Epithelial cell of prostate (primary cell): ENCODE measurements around the gene TTC34.

Experiments used
- DNase-seq: peaks from one replicate; pipeline ENCODE4 v3.0.0-alpha.2; 2011; ENCODE audit warnings: low read depth, low spot score
- H3K27ac ChIP-seq: fragments of 450-650 bp; 2 replicates; pipeline ENCODE4 v1.5.1; 2017; ENCODE audit warnings: mild to moderate bottlenecking

TTC34 gene

DNA sequence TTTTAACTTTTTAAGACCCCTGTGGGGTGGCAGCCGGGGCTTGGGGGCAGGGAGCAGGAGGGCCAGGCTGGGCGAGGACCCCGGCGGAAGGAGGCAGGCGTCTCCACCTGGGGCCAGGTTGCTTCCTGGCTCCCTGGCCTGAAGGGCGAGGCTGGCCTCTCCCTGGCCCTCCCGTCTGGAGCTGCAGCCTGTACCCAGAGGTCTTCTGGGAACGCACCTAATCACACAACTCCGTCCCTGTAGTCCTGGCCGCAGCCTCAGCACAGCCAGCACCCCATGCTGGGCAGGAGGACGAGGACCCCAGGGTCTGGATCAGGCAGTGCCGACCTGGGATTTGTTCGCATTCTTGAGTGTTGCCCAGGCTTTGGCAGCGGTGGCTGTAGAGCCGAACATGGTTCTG lies 14.1 kb upstream of the TTC34 start:
- H3K27ac ChIP-seq, result no peak overlapping the region
- DNase-seq, result no peak

DNA sequence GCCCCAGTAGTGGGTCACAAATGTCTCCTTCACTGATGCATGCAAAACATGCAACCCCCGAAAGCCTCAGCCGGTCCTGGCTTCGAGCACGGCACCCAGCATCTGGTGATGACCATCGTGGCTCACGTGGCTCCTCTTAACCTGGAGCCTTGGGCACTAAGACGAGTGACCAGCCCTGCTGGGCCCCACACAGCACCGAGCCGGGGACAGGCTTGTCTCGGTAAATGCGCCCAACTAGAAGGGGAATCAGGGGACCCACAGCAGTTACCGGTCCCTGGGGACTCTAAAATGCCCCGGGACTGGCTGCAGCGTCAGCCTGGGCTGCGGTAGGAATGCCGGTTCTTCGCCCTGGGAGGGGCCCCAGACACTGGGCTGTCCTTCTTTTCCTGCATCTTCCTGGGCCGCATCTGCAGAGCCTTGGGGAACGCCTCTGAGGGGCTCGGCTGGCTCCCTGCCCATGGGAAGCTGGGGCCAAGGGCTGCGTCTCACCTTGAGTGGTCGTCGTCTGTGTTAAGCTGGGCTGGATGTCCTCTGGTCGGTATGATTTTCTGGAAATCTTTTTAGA lies 13.1 kb upstream of the TTC34 start:
- no peak overlapping the region for H3K27ac ChIP-seq
- no peak for DNase-seq

DNA sequence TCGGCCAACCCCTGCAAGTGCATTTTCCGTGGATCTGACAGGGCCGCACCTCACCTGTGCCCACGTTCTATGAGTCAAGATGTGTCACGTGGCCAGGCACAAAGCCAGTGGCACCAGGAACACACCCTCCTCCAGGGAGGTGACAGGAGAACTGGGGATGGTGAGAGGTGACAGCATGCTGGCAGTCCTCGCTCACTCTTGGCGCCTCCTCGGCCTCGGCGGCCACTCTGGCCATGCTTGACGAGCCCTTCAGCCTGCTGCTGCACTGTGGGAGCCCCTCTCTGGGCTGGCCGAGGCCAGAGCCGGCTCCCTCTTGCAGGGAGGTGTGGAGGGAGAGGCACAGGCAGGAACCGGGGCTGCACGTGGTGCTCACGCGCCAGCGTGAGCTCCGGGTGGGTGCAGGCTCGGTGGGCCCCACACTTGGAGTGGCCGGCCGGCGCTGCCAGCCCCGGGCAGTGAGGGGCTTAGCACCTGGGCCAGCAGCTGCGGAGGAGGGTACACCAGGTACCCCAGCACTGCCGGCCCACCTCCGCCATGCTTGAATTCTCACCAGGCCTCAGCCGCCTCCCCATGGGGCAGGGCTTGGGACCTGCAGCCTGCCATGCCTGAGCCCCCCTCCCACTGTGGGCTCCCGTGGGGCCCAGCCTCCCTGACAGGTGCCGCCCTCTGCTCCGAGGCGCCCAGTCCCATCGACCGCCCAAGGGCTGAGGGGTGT lies 11.6 kb upstream of the TTC34 start:
- no peak overlapping the region for H3K27ac ChIP-seq
- DNase-seq, result no peak

DNA sequence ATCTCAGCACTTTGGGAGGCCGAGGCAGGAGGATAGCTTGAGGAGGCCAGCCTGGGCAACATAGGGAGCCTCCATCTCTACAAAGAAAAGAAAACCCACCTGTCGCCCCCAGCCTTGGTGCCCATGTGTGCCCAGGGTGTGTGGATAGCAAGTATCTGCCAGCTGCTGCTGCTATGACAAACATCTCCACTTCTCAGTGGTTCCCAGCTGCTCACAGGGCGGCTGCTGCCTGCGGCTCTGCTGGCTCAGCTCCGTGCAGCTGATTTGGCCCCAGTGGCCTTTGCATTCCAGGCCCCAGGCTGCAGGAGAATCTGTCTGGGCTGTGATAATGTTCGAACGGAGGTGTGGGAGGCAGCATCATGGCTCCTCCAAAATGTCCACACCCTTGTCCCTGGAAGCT lies 10.6 kb upstream of the TTC34 start:
- H3K27ac ChIP-seq, result no peak overlapping the region
- no peak for DNase-seq

DNA sequence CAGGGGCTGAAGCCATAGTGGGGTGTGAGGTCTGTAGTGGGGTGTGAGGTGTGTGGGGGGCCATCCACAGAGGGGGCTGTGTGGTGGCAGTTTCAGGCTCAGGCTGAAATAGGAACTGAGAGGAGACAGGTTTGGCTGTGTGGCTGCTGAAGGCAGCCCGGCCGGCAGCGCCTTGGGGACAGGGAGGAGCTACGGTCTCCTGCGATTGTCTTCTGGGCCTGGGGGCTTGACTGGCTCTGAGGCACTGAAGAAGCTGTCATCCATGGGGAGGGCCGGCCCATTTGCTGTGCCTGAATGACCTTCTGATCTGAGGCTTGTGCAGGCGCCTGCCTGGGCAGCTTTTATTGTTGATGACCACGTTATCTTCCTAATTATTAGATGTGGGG lies 10.0 kb upstream of the TTC34 start:
- DNase-seq, result no peak
- H3K27ac ChIP-seq, result no peak overlapping the region

DNA sequence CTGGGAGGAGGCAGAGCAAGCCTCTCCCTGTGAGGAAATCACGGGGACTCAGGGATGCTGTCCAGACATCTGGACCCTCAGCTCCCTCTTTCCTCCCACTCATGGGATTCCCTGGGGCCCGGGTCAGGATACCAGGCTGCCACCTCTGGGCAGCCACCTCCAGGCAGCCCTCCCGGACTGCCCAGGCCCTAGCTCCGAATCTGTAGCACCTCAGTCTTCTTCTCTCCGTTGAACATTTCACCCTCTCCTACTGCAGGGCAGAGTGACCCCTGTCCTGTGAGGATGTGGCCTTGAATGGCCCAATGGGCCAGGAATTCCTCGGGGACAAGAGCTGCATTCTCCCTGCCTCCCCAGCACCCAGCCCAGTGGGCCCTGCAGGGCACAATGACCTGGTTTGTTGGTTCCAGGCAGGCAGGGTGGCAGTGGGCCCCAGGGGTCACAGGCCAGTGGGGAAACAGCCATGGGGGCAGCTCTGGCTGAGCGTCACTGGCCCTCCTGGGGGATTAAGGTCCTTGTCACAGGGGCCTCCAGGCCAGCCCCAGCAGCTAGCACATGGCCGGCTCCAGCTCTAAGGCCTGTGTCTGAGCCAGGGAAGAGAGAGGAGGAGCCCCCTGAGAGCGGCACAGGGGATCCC lies 9.5 kb upstream of the TTC34 start:
- H3K27ac ChIP-seq, result no peak overlapping the region
- no peak for DNase-seq

DNA sequence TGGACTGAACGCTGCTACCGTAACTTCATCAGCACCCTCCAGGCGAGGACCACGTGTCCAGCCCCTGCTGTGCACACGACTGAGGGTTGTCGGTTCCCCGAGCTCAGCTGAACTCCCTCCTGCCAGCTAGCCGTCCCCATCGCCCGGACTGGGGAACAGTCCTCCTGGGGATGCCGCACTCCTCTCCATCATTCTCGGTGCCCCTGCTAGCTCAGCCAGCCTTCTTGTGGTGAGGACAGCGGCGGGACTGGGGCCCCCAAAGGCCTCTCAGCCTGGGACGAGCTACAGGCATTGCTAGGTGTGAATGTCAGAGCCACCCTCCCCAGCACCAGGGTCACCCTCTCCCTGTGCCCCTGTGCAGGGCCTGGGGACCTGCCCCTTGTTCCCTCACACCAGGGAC lies 8.8 kb upstream of the TTC34 start:
- H3K27ac ChIP-seq, result no peak overlapping the region
- no peak for DNase-seq

DNA sequence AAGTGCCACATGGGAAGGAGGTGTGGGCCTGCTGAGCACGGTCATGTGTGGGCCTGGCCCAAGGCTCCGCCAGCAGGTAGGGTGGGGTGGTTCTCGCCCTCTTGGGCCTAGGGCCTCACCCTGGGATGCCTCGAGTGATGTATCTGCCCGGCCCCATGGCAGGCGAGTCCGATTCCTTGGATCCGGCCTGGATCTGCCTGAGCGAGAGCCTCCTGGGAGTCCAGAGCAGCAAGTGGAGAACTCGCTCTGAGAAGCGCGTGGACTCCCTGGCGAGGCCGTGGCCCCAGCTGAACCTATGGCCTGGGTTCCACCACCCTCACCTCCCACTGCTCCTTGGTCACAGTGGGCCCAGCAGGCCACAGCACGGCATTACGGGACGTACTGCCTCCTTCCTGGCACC lies 8.2 kb upstream of the TTC34 start:
- no peak for DNase-seq
- H3K27ac ChIP-seq, result no peak overlapping the region

DNA sequence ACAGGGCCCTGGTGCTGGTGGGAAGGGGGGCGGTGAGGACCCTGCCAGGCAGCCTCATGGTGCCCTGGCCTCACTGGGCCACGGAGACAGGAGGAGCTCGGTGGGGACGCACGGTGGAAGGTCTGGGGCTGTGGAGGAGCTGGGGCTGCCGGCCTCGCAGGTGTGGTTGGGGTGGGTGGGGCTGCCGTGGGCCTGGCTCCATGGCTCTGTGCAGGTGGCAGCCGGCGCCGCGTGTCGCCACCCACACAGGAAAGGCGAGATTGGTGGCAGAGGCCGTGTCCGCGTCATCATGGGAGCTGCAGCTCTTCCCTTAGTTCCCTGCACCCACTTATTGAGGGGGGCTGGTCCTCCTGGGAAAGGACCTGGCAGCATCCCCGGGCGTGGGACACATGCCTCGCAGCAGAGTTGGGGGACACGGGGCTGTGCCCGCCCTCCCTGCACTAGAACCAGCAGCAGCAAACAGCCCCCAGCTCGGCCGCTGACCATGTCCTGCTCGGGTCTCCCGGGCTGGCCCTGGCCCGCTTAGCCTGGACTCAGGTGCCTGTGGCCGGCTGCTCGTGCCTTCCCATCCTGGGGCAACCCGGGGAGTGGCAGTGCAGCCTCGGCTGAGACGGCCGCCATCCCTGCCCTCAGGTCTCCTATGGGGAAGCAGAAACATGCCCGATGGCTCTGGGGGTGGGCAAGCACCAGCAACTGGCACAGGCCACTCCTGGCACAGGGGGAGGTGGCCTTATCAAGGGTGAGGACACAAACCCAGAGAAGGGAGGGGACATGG lies 7.5 kb upstream of the TTC34 start:
- H3K27ac ChIP-seq, result no peak overlapping the region
- DNase-seq, result no peak

DNA sequence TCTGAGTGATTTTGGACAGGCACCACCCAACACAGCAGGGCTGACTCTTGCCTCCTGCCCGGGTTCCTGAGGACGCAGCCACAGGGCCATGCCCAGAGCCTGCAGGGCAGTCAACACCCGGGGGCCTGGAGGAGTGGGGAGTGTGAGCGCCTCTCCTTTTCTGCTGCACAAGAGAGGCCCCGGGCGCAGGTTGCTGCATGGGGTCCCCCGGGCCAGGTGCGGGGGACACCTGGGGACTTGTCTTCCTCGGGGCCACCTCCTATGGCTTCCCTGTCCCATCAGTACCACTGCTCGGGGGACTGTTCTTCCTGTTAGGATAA lies 6.9 kb upstream of the TTC34 start:
- no peak overlapping the region for H3K27ac ChIP-seq
- no peak for DNase-seq

DNA sequence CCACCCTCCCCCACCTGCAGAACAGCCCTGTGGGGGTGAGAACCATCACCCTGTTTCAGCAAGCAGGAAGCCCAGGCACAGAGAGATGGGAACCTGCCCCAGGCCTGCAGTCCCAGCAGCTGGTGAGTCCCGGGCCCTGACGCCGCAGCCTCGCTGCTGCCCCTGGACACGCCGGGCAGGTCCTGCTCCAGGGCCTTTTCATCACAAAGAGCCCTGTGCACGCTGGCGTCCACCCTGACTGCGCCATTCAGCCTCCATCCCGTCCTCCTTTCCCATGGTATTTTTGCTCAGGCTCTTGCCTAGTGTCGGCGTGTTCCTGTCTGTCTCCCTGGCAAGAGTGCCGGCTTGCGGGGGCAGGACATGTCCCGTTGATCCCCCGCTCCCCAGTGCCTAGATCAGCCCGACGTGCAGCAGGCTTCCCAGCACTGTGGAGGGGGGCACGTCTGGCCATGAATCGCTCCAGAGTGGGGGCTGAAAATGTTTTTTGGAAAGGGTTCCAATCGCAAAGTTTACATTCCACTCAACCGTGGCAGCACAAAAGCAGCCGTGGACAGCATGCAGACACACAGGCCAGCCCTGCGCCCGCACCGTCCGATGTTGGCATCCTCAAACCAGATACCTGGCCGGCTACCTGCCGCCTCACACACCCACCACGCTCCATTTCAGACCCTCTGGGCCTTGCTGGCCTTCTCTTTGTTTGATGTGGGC lies 6.3 kb upstream of the TTC34 start:
- no peak overlapping the region for H3K27ac ChIP-seq

DNA sequence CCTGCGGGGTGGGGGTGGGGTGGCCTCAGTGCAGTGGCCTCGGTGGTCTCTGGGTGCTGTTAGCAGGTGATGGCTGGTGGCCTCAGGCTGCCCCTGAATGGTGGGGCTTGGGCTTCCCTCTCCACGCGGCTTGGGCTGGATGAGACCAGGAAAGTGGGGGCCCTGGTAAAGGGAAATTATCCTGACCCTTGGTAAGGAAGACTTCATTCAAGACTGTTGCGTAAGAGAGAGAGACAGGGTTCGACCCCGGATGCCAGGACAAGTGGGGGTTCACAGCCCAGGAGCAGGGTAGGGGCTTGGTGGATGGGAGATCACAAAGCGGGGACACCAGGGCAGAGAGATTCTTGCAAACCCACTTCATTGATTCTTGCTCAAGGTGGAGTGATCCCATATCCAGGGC lies 5.5 kb upstream of the TTC34 start:
- DNase-seq, result no peak
- H3K27ac ChIP-seq, result no peak overlapping the region

More for the DNA sequence above, 6.3 kb upstream of the TTC34 start:
- DNase-seq, result no peak

DNA sequence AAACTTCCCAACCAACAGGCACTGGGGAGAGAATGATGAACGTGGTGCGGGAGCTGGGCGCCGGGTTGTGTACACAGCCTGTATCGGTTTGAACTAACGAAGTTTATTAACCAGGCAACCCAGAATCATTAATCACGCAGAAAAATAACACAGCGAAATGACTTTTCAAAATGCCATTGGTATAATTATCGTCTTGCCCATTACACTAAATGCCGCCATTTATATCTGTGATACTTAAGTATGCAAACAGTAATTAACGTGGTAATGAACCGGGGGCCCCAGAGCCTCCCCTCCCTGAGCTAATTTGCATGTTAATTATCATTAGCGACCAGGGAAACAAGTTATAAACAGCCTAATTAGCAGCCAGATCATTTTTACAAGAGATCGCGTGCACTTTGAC lies 5.1 kb upstream of the TTC34 start:
- H3K27ac ChIP-seq, result no peak overlapping the region
- no peak for DNase-seq

DNA sequence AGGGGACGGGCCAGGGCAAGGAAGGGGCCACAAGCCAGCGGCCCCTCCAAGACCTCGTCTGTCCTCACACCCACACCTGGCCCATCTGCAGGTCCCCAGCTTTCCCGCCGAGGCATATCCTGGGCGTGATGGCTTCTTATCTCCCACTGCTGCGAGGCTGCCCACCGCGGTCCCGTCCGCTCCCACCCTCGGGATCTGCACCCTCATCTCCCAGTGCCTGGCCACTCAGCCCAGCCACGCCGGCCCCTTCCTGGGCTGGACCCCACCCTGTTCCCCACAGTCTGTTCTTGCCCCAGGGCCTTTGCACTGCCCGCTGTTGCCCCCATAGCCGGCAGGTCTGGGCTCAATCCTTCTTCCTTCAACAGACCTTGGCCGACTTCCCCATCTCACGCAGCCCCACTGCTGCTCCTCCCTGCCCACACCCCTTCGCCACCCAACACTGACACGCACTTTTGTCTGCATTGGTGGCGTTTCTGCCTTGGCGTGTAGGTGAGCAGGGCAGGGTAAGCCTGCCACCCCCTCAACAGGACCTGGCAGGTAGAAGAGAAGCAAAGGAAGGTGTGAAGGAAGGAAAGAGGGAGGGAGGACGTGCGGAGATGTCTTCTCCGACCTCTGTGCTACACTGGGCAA lies 4.4 kb upstream of the TTC34 start:
- no peak overlapping the region for H3K27ac ChIP-seq
- no peak for DNase-seq

DNA sequence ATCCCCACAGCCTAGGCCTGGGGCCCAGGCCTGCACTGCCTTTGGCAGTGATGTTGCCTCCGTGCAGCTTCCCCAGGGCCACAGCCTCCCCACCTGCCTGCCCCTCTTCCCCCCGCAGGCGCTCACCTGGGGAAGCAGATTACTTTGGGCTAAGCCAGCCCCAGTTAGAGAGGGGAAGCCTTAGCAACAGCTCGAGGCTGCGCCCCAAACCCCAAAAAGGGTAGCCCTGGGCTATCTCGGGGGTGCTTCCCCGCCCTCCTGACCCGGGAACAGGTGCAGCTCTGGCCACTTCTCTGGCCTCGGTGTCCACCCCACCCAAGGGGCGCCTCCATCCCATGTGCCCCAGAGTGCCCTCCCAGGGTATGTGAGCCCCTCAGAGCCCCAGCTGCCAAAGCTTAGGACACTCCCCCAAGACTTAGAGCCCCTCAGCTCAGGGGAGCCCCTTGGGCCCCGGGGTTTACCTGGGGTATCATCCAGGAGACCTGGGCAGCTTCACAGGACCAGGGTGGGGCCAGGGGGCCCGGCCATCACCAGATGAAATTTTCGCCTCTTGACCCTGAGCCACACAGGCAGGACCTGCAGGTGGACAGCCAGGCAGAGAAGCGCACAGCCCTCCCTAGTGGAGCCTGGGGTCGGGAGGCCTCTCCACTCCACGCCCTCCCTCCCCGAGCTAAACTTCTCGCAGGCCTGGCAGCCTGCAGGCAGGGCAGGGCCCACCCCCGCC lies 3.3 kb upstream of the TTC34 start:
- DNase-seq, result no peak
- no peak overlapping the region for H3K27ac ChIP-seq

DNA sequence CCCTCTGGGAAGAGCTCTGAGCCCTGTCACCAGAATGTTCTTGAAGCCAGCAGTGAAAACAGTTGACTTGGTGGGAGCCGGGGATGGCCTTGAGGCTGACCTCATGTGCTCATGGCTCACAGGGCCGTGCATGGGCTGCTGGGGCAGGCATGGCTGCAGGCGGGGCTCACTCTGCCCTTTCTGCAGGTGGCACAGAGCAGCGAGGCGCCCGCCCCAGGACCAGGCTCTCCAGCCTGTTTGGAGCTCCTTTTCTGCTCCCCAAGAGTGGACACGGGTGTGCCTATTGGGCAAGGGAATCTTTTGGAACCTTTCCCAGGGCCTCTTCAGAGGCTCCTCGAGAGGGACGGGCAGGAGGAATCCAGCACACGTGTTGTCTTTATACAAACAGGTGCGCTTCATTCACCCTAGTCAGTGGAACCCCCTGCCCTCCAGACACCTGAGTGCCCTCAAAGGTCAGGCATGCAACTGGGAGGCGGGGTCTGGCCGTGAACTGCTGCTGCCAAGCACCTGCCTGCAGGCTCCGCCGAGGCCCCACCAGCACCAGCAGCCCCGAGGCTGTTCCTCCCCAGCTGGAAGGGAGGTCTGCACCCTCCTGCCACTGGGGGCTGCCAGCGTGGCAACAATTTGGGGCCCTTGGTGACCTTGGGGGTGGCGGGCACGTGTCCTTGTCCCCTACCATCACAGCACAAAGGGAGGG lies 2.6 kb upstream of the TTC34 start:
- DNase-seq, result no peak
- H3K27ac ChIP-seq, result no peak overlapping the region

DNA sequence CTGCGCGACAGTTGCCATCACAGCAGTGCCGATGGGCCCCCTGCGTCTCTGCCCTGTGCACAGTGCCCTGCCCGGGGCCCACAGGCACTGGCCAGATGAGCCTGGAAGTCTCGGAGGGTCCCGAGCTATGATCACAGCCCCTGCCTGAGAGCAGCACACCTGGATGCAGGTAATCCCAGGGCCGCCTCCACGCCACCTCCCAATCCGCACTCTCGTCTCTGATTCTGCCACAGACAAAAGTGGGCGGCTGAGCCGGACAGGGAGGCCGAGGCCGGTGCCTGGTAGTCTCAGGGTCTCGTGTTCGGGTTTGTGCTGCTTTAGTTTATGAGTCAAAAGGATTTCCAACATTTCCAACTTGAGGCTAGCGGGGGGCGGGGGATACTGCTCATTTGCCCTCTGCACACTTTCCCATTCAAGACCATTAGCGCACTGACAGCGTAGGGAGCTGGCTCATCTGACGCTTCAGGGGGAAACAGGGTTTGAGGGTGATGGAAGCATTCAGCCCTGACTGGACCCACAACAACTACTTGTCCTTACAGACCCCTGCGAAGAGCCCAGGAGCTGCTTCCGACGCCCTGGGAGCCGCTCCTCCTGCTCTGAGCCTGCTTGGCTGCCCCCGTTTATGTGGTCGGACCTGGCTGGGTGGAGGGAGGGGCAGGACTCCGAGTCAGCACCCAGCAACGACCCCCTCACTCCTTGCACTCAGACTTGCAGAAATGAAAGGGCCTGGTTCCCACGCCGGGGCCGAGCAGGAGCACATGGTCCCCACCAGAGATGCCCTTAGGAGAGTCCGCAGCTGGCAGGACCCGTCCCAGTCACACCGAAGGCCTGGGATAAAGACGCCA lies 1.8 kb upstream of the TTC34 start:
- DNase-seq, result no peak
- no peak overlapping the region for H3K27ac ChIP-seq

DNA sequence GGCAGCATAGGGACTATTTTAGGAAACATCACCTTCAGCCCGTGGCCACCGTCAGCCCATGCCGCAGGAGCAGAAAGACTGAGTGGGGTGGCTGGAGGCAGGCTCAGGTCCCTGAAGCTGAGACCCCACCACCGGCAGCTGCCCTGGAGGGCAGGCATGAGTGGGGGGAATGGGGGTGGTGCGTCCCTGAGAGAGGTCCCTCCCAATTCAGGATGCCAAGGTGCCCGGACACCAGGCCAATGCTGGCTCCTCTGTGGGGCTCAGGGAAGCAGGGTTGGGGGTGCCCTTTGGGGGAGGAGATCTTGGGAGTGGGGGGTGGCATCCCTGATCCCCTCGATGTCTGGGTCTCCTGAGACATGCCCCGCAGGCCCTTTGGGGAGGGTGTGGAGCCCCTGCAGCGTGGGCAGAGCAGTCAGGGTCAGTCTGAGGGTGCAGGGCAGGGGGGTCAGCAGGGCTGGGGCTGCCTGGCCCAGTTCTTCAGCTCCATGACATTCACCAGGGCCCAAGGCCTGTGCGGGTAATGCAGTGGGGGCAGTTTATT lies 998 bp upstream of the TTC34 start:
- no peak for DNase-seq
- no peak overlapping the region for H3K27ac ChIP-seq
